ENCODE measurements around the gene SPINK1.

The SPINK1 gene

GRCh38 chr5:147858565-147858964 lies 27.1 kb upstream of the SPINK1 start:
- H4K20me1 ChIP-seq (ENCODE audit: insufficient read depth, low read length), result no peaks in the 10 kb centered on the region
- no peaks in the 10 kb centered on the region for H3K4me1 ChIP-seq (ENCODE audit: low read length)
- no peaks in the 10 kb centered on the region for H3K79me2 ChIP-seq (ENCODE audit: low read length)

DNA sequence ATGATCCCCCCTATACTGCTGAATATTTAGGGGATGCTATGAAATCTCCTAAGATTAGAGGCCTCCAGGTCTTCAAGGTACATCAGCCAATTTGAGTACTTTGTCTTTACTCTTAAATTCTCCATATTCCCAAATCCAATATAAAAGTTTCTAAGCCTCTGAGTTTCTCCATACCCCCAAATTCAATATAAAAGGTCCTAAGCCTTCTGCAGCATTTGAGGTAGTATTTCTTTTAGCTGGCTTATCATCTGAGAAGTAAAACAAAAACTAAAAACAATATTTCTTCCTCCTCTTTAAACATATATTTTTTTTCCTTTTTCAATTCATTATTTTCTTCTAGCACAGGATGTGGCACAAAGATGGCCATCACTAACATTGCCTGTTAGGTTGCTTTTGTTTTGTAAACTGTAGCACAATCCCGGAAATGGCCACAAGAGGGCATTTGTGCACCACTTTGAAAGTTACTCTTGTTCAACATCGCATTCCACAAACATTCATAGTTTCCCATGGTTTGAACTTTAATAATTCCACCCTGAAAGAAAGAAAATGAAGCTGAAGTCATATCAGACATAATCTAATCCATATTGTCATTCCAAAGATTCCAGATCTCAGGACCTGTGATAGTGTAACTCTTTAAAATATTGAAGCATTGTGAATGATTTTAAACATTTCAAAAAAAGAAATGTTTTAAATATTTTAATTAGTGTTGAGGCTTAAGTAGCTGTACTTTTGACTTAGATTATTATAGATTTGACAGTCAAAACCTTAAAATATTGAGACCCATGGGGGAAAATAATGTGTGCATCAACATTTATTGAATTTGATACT lies 26.0 kb upstream of the SPINK1 start:
- Histone ChIP-seq H4K20me1 (ENCODE audit: insufficient read depth, low read length) (no peaks in the 10 kb centered on the region), H3K4me3 (ENCODE audit: low read length) (no peak overlapping the region), H3K79me2 (ENCODE audit: low read length) (no peaks in the 10 kb centered on the region), H3K4me1 (ENCODE audit: low read length) (no peaks in the 10 kb centered on the region), H2AFZ (ENCODE audit: low read depth, low read length) (no peak overlapping the region), H3K27ac (ENCODE audit: low read length) (no peak overlapping the region), H3K9ac (ENCODE audit: low read length) (no peak overlapping the region), H3K4me2 (ENCODE audit: low read length) (no peak overlapping the region), H3K27me3 (ENCODE audit: low read depth, low read length) (no peaks in the 10 kb centered on the region; the same call in 1 of the 2 replicates), H3K9me3 (ENCODE audit: insufficient read depth, low read length) (no peaks in the 10 kb centered on the region), H3K36me3 (replicated peaks; ENCODE audit: low read depth, low read length) (no peaks in the 10 kb centered on the region)
- TF ChIP-seq, protein P1, sequence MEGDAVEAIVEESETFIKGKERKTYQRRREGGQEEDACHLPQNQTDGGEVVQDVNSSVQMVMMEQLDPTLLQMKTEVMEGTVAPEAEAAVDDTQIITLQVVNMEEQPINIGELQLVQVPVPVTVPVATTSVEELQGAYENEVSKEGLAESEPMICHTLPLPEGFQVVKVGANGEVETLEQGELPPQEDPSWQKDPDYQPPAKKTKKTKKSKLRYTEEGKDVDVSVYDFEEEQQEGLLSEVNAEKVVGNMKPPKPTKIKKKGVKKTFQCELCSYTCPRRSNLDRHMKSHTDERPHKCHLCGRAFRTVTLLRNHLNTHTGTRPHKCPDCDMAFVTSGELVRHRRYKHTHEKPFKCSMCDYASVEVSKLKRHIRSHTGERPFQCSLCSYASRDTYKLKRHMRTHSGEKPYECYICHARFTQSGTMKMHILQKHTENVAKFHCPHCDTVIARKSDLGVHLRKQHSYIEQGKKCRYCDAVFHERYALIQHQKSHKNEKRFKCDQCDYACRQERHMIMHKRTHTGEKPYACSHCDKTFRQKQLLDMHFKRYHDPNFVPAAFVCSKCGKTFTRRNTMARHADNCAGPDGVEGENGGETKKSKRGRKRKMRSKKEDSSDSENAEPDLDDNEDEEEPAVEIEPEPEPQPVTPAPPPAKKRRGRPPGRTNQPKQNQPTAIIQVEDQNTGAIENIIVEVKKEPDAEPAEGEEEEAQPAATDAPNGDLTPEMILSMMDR (IDR thresholded peaks at IDR 0.05; ENCODE audit: low read depth, low read length), result peak; percentile 71
- TF ChIP-seq EZH2phosphoT487 (IDR thresholded peaks at IDR 0.05; ENCODE audit: low read depth), result no peak

More at GRCh38 chr5:147858565-147858964, 27.1 kb upstream of the SPINK1 start:
- Histone ChIP-seq H3K4me3 (ENCODE audit: low read length) (no peak overlapping the region), H3K27me3 (ENCODE audit: low read depth, low read length) (no peaks in the 10 kb centered on the region; the same call in 1 of the 2 replicates), H3K4me2 (ENCODE audit: low read length) (no peak overlapping the region), H3K27ac (ENCODE audit: low read length) (no peak overlapping the region), H2AFZ (ENCODE audit: low read depth, low read length) (no peak overlapping the region), H3K9ac (ENCODE audit: low read length) (no peak overlapping the region), H3K36me3 (replicated peaks; ENCODE audit: low read depth, low read length) (no peaks in the 10 kb centered on the region), H3K9me3 (ENCODE audit: insufficient read depth, low read length) (no peaks in the 10 kb centered on the region)
- TF ChIP-seq, protein P1 (IDR thresholded peaks at IDR 0.05; ENCODE audit: low read depth, low read length), result no peak
- no peak for TF ChIP-seq EZH2phosphoT487 (IDR thresholded peaks at IDR 0.05; ENCODE audit: low read depth)

GRCh38 chr5:147856801-147857200 lies 25.3 kb upstream of the SPINK1 start:
- no peak overlapping the region for H2AFZ ChIP-seq (ENCODE audit: low read depth, low read length)

DNA sequence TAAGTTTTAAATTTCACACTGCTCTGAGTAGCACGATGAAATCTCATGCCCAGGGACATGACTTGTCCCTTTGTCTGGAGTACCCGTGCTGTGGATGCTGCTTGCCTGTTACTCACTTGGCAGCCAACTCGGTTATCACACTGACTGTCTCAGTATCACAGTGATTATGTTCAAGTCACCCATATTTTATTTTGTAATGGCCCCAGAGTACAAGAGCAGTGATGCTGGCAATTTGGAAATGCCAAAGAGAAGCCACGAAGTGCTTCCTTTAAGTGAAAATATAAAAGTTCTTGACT lies 24.3 kb upstream of the SPINK1 start:
- no peak overlapping the region for H2AFZ ChIP-seq (ENCODE audit: low read depth, low read length)

More at GRCh38 chr5:147856801-147857200, 25.3 kb upstream of the SPINK1 start:
- Histone ChIP-seq H3K4me1 (ENCODE audit: low read length) (no peaks in the 10 kb centered on the region), H3K4me2 (ENCODE audit: low read length) (no peak overlapping the region), H3K79me2 (ENCODE audit: low read length) (no peaks in the 10 kb centered on the region), H3K4me3 (ENCODE audit: low read length) (no peak overlapping the region), H3K9me3 (ENCODE audit: insufficient read depth, low read length) (no peaks in the 10 kb centered on the region), H3K27ac (ENCODE audit: low read length) (no peak overlapping the region), H4K20me1 (ENCODE audit: insufficient read depth, low read length) (no peaks in the 10 kb centered on the region), H3K36me3 (replicated peaks; ENCODE audit: low read depth, low read length) (no peaks in the 10 kb centered on the region), H3K27me3 (ENCODE audit: low read depth, low read length) (no peaks in the 10 kb centered on the region; the same call in 1 of the 2 replicates), H3K9ac (ENCODE audit: low read length) (no peak overlapping the region)
- TF ChIP-seq, protein P1 (IDR thresholded peaks at IDR 0.05; ENCODE audit: low read depth, low read length), result no peak
- TF ChIP-seq EZH2phosphoT487 (IDR thresholded peaks at IDR 0.05; ENCODE audit: low read depth), result no peak

More for the DNA sequence above, 24.3 kb upstream of the SPINK1 start:
- H3K36me3 ChIP-seq (replicated peaks; ENCODE audit: low read depth, low read length), result no peaks in the 10 kb centered on the region
- no peaks in the 10 kb centered on the region; the same call in 1 of the 2 replicates for H3K27me3 ChIP-seq (ENCODE audit: low read depth, low read length)
- no peaks in the 10 kb centered on the region for H3K79me2 ChIP-seq (ENCODE audit: low read length)
- H3K4me1 ChIP-seq (ENCODE audit: low read length), result no peaks in the 10 kb centered on the region
- no peak overlapping the region for H3K4me3 ChIP-seq (ENCODE audit: low read length)
- H3K9me3 ChIP-seq (ENCODE audit: insufficient read depth, low read length), result no peaks in the 10 kb centered on the region
- H3K27ac ChIP-seq (ENCODE audit: low read length), result no peak overlapping the region
- TF ChIP-seq, protein P1 (IDR thresholded peaks at IDR 0.05; ENCODE audit: low read depth, low read length), result no peak
- TF ChIP-seq EZH2phosphoT487 (IDR thresholded peaks at IDR 0.05; ENCODE audit: low read depth), result no peak
- no peaks in the 10 kb centered on the region for H4K20me1 ChIP-seq (ENCODE audit: insufficient read depth, low read length)
- H3K4me2 ChIP-seq (ENCODE audit: low read length), result no peak overlapping the region
- H3K9ac ChIP-seq (ENCODE audit: low read length), result no peak overlapping the region

Measured in OCI-LY3 (cell line).